Activated naive CD4-positive, alpha-beta T cell treated with anti-CD3 and anti-CD28 coated beads, Interleukin-2, amount 50 U/mL, for 16 hours (primary cell): ENCODE measurements around the gene LDLR.

Experiments
- DNase-seq: peaks from one replicate; pipeline ENCODE4 v3.0.0-alpha.2; 2020

LDLR gene

GRCh38 chr19:11089254-11090013, at the start of gene LDLR:
TSS of gene LDLR (plus strand) at chr19:11089463. CDS start at chr19:11089549, 86 bp downstream.
- DNase-seq, result peak; percentile 76

GRCh38 chr19:11041194-11041593, 48.1 kb upstream of the LDLR start:
- DNase-seq, result no peak

DNA sequence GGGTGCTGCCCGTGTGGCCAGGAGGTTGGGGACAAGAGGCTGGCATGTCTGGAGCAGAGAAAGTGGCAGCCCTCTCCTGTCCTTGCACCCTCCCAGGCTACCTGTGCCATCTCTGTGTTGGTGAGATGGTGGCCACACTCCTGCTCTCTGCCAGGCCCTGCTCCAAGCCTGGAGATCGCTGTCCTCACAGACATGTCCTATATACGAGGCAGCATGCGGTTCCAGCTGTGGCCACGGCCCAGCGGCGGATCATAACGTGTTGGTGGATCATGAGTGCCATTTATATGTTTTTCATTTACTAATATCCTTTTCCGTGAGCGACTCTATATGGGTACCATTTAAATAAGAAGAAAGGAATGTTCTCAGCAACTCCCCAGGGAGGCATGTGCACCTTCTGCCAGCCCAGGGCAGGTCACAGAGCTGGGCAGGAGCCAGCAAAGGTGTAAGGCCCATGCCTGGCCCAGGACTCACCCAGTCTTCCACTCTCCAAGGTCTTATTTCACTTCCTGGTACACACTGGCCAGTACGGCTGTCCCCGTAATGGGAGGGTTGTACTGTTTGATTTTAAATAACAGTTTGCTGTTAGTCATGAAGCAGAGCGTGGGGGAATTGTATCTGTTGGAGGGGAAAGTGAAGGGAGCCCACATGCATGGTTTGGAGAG, 47.2 kb upstream of the LDLR start:
- no peak for DNase-seq

DNA sequence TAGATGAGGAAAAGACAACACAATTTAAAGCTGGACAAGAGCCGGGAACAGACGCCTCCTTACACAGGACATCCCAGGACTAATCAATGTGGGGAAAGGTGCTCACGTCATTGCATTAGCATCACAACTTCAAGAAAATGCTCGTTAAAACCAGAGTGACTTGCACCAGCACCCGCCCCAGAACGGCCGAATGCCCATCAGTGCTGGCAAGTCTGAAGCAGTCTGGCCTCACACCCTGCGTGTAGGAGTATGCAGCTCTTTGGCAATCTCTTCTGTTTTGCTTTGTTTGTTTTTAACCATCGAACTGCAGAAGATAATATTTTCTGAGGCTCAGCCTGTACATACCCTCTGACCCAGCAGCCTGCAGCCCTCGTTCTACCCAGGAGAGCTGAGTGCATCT, 44.8 kb upstream of the LDLR start:
- DNase-seq, result no peak

- no peak for DNase-seq
Observed at GRCh38 chr19:11045536-11045935, 43.7 kb upstream of the LDLR start.

DNA sequence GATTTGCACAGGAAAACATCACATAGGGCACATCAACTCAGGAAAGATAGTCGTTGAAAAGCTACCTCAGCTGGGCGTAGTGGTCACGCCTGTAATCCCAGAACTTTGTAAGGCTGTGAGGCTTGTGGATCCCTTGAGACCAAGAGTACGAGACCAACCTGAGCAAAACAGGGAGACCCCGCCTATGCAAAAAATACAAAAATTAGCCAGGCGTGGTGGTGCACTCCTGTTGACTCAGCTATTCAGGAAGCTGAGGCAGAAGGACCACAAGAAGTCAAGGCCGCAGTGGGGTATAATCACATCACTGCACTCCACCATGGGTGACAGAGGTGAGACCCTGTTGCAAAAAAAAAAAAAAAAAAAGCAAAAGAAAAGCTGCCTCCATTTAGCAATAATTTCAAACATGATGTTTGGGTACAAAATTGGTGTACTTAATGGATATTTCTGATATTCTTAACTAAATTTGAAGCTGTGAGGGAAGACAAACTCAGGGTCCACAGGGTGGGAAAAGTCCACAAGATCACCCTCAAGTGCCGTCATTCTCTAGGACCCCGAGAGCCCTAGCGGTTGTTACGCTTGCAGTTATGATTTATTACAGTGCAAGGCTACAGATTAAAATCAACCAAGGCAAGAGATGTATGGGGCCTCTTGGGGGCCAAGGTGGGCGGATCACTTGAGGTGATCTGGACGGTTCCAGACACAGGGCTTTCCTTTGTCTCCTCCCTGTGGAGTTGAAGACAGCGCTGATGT, 42.5 kb upstream of the LDLR start:
- DNase-seq, result no peak

- no peak for DNase-seq
Observed at GRCh38 chr19:11047866-11048265, 41.4 kb upstream of the LDLR start.

GRCh38 chr19:11050323-11051114, 38.7 kb upstream of the LDLR start:
- DNase-seq, result no peak

DNA sequence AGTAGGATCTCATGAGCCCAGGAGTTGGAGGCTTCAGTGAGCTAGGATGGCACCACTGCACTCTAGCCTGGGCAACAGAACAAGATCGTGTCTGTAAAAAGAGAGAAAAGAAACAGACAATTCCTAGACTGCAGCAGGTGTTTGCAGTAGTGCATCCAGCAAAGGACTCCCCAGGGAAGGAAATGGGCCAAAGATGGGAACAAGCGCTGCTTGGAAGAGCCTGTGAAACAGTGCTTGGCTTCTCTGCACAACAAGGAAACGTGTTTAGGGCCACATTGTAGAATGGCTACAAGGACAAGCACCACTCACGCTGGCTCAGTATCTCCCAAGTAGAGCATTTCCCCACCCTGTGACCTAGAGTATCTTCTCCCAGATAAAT, 35.5 kb upstream of the LDLR start:
- DNase-seq, result no peak

GRCh38 chr19:11054200-11054599, 35.1 kb upstream of the LDLR start:
- no peak for DNase-seq

DNA sequence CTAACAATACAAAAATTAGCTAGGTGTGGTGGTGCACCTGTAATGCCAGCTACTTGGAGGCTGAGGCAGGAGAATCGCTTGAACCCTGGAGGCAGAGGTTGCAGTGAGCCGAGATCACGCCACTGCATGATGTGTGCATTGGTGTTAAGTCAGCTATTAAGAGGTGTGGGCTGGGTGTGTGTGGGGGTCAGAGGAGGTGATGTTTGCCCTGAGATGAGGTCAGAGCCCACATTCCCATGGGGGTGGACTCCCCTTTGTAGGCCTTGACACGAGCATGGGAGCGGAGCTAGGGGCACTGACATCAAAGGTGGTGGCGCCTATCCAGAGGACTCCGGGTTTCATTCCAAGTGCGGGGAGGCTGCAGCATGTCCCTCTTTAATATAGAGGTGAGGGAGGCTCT, 34.6 kb upstream of the LDLR start:
- no peak for DNase-seq

GRCh38 chr19:11058246-11059030, 30.8 kb upstream of the LDLR start:
- DNase-seq, result no peak

DNA sequence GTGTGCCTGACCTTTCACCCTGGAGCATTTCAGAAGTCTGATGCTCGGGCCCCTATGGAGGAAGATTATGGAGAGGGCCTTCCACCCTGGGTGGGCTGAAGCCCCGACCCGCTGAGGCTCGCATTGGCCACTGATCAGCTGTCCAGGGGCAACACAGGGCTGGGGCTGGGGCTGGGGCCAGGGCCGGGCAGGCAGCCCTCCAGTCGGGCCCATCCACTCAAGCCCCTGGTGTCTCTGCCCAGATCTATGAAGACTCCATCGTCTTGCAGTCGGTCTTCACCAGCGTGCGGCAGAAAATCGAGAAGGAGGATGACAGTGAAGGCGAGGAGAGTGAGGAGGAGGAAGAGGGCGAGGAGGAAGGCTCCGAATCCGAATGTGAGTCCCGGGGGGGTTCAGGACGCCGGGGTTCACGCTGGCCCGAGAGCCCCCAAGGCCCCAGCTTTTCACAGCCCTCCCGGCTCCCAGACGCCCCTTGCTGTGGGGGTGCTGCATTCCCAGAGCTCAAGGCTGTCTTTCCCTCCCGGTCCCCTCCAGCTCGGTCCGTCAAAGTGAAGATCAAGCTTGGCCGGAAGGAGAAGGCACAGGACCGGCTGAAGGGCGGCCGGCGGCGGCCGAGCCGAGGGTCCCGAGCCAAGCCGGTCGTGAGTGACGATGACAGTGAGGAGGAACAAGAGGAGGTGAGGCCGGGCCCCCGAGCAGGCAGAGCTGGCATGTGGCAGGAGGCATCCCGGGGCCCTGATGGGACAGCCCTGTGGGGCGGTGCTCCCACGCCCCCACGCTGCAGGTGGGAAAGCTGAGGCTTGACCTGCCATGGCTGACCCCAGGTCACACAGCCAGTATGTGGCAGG, 29.5 kb upstream of the LDLR start:
- DNase-seq, result no peak

- DNase-seq, result no peak
Observed at GRCh38 chr19:11061952-11062351, 27.3 kb upstream of the LDLR start.

DNA sequence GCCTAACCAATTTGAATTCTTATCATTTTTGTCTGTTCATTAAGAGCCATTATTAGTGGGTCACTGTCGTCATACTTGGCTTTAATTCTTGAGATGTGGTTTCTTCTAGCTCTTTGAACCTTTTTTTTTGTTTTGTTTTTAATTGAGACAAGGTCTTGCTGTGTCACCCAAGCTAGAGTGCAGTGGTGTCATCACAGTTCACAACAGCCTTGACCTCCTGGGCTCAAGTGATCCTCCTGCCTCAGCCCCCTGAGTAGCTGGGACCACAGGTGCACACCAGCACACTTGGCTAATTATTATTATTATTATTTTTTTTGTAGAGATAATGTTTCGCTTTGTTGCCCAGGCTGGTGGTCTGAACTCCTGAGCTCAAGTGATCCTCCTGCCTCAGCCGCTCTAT, 25.8 kb upstream of the LDLR start:
- DNase-seq, result no peak

DNA sequence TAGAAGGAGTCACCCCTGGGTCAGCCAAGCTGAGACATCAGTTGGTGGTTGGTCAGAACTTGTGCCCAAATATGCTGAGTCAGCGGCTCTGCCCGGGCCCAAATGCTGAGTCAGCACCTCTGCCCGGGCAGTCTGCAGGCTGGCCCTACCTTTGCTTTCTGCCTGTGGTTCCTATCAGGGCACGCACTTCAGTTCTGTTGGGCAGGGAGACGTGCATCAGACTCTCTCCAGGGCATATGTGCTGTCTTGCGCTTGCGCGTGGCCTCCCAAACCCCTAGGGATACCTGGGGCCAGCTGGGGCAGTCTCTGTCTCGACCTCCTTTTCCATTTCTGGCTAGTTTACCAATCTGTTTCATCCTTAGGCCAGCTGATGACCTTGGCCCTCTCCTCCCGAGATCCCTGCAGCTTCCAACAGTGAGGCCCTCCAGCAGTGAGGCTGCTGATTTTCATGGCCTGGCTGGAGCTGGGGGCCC, 24.4 kb upstream of the LDLR start:
- DNase-seq, result no peak

DNA sequence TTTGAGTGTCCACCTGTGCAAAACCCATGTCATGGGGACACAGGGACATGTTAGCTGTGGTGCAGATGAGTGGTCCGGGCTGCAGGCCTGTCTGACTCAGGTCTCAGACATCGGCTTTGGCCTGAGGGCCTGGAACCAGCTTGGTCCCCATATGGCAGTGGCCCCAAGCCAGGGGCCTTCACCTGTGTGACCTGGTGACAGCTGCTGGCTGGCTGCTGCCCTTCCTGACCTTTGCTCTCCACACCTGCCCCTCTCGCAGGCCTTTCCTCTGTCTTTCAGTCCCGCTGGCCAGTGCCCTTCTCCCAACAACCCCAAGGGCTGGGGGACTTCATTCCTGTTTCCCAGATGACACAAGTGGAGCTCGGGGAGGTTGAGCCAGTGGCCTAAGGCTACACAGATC, 22.9 kb upstream of the LDLR start:
- no peak for DNase-seq

DNA sequence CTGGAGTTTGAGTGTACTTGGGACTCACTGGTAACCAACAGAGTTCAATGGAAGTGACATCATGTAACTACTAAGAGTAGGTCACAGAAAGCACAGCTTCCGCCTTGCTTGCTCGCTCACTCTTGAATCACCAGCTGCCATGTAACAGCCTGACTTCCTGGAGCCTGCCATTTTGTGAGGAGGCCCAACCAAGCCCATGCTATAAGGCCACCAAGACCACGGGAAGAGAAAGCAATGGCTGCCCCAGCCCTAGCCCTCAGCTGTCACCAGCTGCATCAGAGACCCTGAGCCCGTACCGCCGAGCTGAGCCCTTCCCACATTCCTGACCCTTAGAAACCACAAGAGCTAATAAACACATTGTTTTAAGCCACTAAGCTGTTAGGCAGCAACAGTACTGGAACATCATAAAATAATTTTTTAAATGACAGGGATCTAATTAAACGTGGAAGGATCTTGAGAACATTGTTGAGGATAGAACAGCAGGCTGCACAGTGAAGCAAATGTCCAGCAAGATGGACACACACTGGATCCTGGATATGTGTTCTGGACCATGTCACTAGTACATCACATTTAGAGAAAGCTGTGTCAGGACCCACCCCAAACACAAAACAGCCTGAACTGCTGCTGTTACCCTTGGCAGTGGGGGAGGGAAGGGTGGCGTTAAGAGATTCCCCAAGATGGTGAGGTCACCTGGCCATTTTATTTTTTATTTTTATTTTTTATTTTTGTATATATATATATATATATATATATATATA, 21.7 kb upstream of the LDLR start:
- no peak for DNase-seq

GRCh38 chr19:11069561-11069960, 19.7 kb upstream of the LDLR start:
- no peak for DNase-seq

GRCh38 chr19:11070123-11070522, 19.1 kb upstream of the LDLR start:
- no peak for DNase-seq
